ENCODE measurements around the gene RBBP5. TPM values are rescaled to one million over a fixed set of nuclear protein-coding genes. Genes with fewer than 3 reads are reported as not detected.

RBBP5 gene
- total and polyA plus RNA-seq, 4 donors, result 5.2 to 18.0 (median 9.7) TPM

DNA sequence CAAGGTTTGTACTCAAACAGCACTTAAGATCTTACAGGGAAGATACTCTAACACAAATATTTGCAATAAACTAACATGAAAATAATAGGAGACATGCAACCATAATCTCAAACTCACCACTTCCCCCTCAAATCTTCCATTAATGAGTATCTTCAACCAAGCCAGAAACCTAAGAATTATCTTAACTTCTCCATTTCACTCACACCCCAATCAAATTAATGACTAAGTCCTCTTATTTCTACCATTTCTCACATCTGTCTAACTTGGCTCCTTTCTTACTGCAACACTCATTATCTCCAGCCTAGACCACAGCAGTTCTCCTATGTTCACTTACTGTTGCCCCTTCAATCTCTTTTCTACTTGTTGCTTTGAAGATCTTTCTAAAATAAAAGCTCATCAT lies 10.4 kb downstream of the RBBP5 start:
- no peaks in the 10 kb centered on the region for H3K4me1 ChIP-seq (ENCODE audit: control insufficient read depth in 5 of 5, insufficient read depth in 5 of 5, low read length in 5 of 5)
- no peak overlapping the region for H3K9ac ChIP-seq (ENCODE audit: insufficient read depth in 1 of 2, low read length in 2 of 2)
- H3K27me3 ChIP-seq (ENCODE audit: control insufficient read depth in 3 of 3, insufficient read depth in 3 of 3, low read length in 2 of 3), result no peaks in the 10 kb centered on the region
- ATAC-seq (ENCODE audit: insufficient read depth, low FRiP score), result no peak
- TF ChIP-seq, protein P1, sequence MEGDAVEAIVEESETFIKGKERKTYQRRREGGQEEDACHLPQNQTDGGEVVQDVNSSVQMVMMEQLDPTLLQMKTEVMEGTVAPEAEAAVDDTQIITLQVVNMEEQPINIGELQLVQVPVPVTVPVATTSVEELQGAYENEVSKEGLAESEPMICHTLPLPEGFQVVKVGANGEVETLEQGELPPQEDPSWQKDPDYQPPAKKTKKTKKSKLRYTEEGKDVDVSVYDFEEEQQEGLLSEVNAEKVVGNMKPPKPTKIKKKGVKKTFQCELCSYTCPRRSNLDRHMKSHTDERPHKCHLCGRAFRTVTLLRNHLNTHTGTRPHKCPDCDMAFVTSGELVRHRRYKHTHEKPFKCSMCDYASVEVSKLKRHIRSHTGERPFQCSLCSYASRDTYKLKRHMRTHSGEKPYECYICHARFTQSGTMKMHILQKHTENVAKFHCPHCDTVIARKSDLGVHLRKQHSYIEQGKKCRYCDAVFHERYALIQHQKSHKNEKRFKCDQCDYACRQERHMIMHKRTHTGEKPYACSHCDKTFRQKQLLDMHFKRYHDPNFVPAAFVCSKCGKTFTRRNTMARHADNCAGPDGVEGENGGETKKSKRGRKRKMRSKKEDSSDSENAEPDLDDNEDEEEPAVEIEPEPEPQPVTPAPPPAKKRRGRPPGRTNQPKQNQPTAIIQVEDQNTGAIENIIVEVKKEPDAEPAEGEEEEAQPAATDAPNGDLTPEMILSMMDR (IDR thresholded peaks at IDR 0.05; ENCODE audit: control extremely low read depth, extremely low read depth), result no peak
- DNase-seq, result no peak
- no peak overlapping the region for H3K27ac ChIP-seq (ENCODE audit: low read depth in 1 of 2, low read length in 1 of 2)
- peaks cover 0 to 18% (median 13%) of the 10 kb centered on the region in 4 donors for H3K36me3 ChIP-seq (ENCODE audit: control insufficient read depth in 4 of 4, insufficient read depth in 4 of 4, low read length in 4 of 4)
- no peak overlapping the region for H3K4me3 ChIP-seq
- H3K9me3 ChIP-seq (ENCODE audit: control insufficient read depth in 4 of 4, insufficient read depth in 3 of 4, low read length in 3 of 4), result no peaks in the 10 kb centered on the region

DNA sequence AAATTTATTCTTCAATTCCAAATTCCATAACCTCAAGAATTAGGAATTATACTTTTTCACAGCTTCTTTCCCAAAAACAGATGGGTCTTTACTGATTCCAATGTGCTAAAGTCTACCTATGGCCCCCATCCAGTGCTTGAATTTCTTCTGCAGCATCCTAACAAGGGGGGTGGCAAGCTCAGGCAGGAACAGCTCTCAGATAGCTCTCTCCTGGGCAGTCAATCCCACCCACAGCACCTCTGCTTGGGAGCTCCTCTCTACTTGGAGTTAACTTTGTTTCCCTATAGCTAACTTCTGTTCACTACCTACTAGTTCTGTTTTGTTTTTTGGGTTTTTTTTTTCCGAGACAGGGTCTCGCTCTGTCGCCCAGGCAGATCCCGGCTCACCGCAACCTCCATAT lies 12.1 kb downstream of the RBBP5 start:
- H3K9ac ChIP-seq (ENCODE audit: insufficient read depth in 1 of 2, low read length in 2 of 2), result no peak overlapping the region
- H3K4me1 ChIP-seq (ENCODE audit: control insufficient read depth in 5 of 5, insufficient read depth in 5 of 5, low read length in 5 of 5), result no peaks in the 10 kb centered on the region
- H3K4me3 ChIP-seq, result no peak overlapping the region
- ATAC-seq (ENCODE audit: insufficient read depth, low FRiP score) (no peak), DNase-seq (no peak)
- no peaks in the 10 kb centered on the region for H3K9me3 ChIP-seq (ENCODE audit: control insufficient read depth in 4 of 4, insufficient read depth in 3 of 4, low read length in 3 of 4)
- peaks cover 4 to 21% (median 15%) of the 10 kb centered on the region in 4 donors for H3K36me3 ChIP-seq (ENCODE audit: control insufficient read depth in 4 of 4, insufficient read depth in 4 of 4, low read length in 4 of 4)
- TF ChIP-seq, protein P1 (IDR thresholded peaks at IDR 0.05; ENCODE audit: control extremely low read depth, extremely low read depth), result no peak
- 79 to 97% methylated on average over 5 of the region's 5 CpGs for WGBS, 2 donors
- H3K27me3 ChIP-seq (ENCODE audit: control insufficient read depth in 3 of 3, insufficient read depth in 3 of 3, low read length in 2 of 3), result no peaks in the 10 kb centered on the region
- no peak overlapping the region for H3K27ac ChIP-seq (ENCODE audit: low read depth in 1 of 2, low read length in 1 of 2)

DNA sequence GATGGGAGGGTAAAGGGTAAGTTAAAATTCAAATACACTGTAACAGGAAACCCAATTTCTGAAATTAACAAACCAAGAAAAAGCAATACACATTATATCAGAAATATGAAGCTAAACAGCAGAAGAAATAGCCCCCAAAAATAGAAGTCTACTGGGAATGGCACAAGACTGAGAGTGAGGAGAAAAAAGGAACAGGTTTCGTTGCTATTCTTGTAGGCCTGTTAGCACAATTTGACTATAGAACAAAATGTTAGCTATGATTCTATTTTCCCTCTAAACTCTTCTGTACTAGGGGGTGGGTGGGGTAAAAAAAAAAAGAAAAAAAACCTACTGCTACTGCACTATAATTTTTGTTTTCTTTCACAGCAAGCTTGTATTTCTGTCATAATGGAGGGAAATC lies 12.5 kb downstream of the RBBP5 start:
- DNase-seq (no peak), ATAC-seq (ENCODE audit: insufficient read depth, low FRiP score) (no peak)
- 92 to 98% methylated on average over 1 of the region's 1 CpG for WGBS, 2 donors
- Histone ChIP-seq H3K36me3 (ENCODE audit: control insufficient read depth in 4 of 4, insufficient read depth in 4 of 4, low read length in 4 of 4) (peaks cover 5 to 21% (median 16%) of the 10 kb centered on the region in 4 donors), H3K27ac (ENCODE audit: low read depth in 1 of 2, low read length in 1 of 2) (no peak overlapping the region), H3K9ac (ENCODE audit: insufficient read depth in 1 of 2, low read length in 2 of 2) (no peak overlapping the region), H3K9me3 (ENCODE audit: control insufficient read depth in 4 of 4, insufficient read depth in 3 of 4, low read length in 3 of 4) (no peaks in the 10 kb centered on the region), H3K27me3 (ENCODE audit: control insufficient read depth in 3 of 3, insufficient read depth in 3 of 3, low read length in 2 of 3) (no peaks in the 10 kb centered on the region), H3K4me3 (no peak overlapping the region), H3K4me1 (ENCODE audit: control insufficient read depth in 5 of 5, insufficient read depth in 5 of 5, low read length in 5 of 5) (no peaks in the 10 kb centered on the region)
- TF ChIP-seq, protein P1 (IDR thresholded peaks at IDR 0.05; ENCODE audit: control extremely low read depth, extremely low read depth), result no peak

DNA sequence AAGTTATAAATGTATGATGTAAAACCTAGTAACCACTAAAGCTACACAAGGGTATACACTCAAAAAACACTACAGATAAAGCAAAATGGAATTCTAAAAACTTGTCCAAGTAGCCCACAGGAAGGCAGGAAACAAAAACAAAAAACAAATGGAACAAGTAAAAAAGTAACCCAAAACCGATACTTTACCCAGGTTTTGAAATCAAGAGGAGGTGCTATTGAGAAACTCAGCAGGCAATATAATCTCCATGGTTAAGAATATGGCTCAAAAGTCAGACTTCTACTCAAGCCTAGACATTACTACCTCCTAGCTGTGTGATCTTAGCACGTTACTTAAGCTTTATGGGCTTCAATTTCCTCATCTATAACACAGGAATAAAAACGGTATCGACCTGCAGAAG lies 13.3 kb downstream of the RBBP5 start:
- H3K36me3 ChIP-seq (ENCODE audit: control insufficient read depth in 4 of 4, insufficient read depth in 4 of 4, low read length in 4 of 4), result peaks cover 10 to 29% (median 19%) of the 10 kb centered on the region in 4 donors
- H3K9me3 ChIP-seq (ENCODE audit: control insufficient read depth in 4 of 4, insufficient read depth in 3 of 4, low read length in 3 of 4), result no peaks in the 10 kb centered on the region
- H3K4me1 ChIP-seq (ENCODE audit: control insufficient read depth in 5 of 5, insufficient read depth in 5 of 5, low read length in 5 of 5), result no peaks in the 10 kb centered on the region
- no peak overlapping the region for H3K9ac ChIP-seq (ENCODE audit: insufficient read depth in 1 of 2, low read length in 2 of 2)
- TF ChIP-seq, protein P1 (IDR thresholded peaks at IDR 0.05; ENCODE audit: control extremely low read depth, extremely low read depth), result no peak
- no peaks in the 10 kb centered on the region for H3K27me3 ChIP-seq (ENCODE audit: control insufficient read depth in 3 of 3, insufficient read depth in 3 of 3, low read length in 2 of 3)
- WGBS, 2 donors, result 79 to 89% methylated on average over 4 of the region's 4 CpGs
- no peak for DNase-seq
- ATAC-seq (ENCODE audit: insufficient read depth, low FRiP score), result no peak
- H3K4me3 ChIP-seq, result no peak overlapping the region
- no peak overlapping the region for H3K27ac ChIP-seq (ENCODE audit: low read depth in 1 of 2, low read length in 1 of 2)
